K562 (cell line): Measurements from ENCODE around the gene PLEKHG4B. TPM values are rescaled to one million over a fixed set of nuclear protein-coding genes. Genes with fewer than 3 reads are reported as not detected.

Experiments used
- ATAC-seq: fragments of 200-7000 bp; cut with Tn5 transposase; 3 replicates; pipeline ENCODE4 v1.9.1; 2020; ENCODE audit warnings: moderate library complexity
- BruUV-seq: library from RNA; stranded (reverse); fragments of 400-500 nt; replicated peaks from 2 replicates; lab custom pipeline; 2021; lab: Mats Ljungman, UMichigan
- CTCF ChIA-PET: fragments of 300-600 bp; formaldehyde crosslinking; extraction: SDS; loops from one replicate; lab custom pipeline; 2021; ENCODE audit warnings: low intra/inter-chr PET ratio; lab: Yijun Ruan, JAX
- POLR2A ChIA-PET: fragments of 300-600, 350-650 bp; sonication (Branson Sonifier 250); formaldehyde crosslinking; extraction: SDS; loops from one replicate; lab custom pipeline; 2021; ENCODE audit warnings: antibody characterized with exemption, inconsistent platforms; lab: Yijun Ruan, JAX
- DNase-seq, 4 experiments: peaks; one replicate each; pipeline versions ENCODE4 v3.0.0 to v3.0.0-alpha.2; 2011 to 2018; ENCODE audit warnings: low spot score in 3 of 4, mixed read lengths in 3 of 4; ENCODE audit errors: extremely low read depth in 1 of 4
- FAIRE-seq: peaks from 2 replicates; lab custom pipeline; 2011; peaks lifted over from hg19 to GRCh38; lab: Jason Lieb, UNC
- H2AFZ ChIP-seq: 2 replicates; pipeline ENCODE4 v1.6.0; 2011; ENCODE audit warnings: low read depth, low read length, control low read depth, inconsistent platforms
- H3K27ac ChIP-seq: fragments of 200-600 bp; 3 replicates; pipeline ENCODE4 v1.8.0; 2011; ENCODE audit warnings: low read depth, mild to moderate bottlenecking, control low read depth, inconsistent platforms, low read length, moderate library complexity, mixed read lengths; ENCODE audit errors: extremely low read depth
- H3K27me3 ChIP-seq, 2 experiments: fragments of 300-600 bp in 1 of 2; 2 replicates in 1 of 2; 3 replicates in 1 of 2; pipeline versions ENCODE4 v1.6.0 to v1.8.0; 2011; ENCODE audit warnings: inconsistent platforms in 2 of 2, low read length in 2 of 2, mild to moderate bottlenecking in 1 of 2, mixed read lengths in 1 of 2, moderate library complexity in 1 of 2; ENCODE audit not compliant: control insufficient read depth in 2 of 2, insufficient read depth in 2 of 2
- H3K36me3 ChIP-seq: fragments of 300-600 bp; 3 replicates; pipeline ENCODE4 v1.8.0; 2011; ENCODE audit warnings: mild to moderate bottlenecking, low read length, inconsistent platforms; ENCODE audit not compliant: control insufficient read depth, insufficient read depth
- H3K4me1 ChIP-seq, 2 experiments: fragments of 200-600 bp in 1 of 2; replicated peaks in 1 of 2; 2 replicates in 1 of 2; 3 replicates in 1 of 2; pipeline versions ENCODE4 v1.5.1 to v1.8.0; 2011; ENCODE audit warnings: inconsistent platforms in 2 of 2, low read length in 2 of 2, mild to moderate bottlenecking in 1 of 2, mixed read lengths in 1 of 2, moderate library complexity in 1 of 2; ENCODE audit not compliant: control insufficient read depth in 2 of 2, insufficient read depth in 2 of 2
- H3K4me2 ChIP-seq: 2 replicates; pipeline ENCODE4 v1.6.1; 2011; ENCODE audit warnings: low read length, control low read depth, inconsistent platforms, mixed read lengths; ENCODE audit not compliant: insufficient read depth
- H3K4me3 ChIP-seq: fragments of 200-600 bp; sonication (generic), shearing (Covaris generic); 2 replicates; pipeline ENCODE4 v1.5.1; 2016; ENCODE audit warnings: control low read depth, inconsistent platforms
- H3K79me2 ChIP-seq: fragments of 200-600 bp; 3 replicates; pipeline ENCODE4 v1.8.0; 2011; ENCODE audit warnings: low read length, inconsistent platforms; ENCODE audit not compliant: control insufficient read depth, insufficient read depth
- H3K9ac ChIP-seq, 2 experiments: 2 replicates each; pipeline versions ENCODE4 v1.6.0 to v1.6.1; 2011; ENCODE audit warnings: low read depth in 2 of 2, low read length in 2 of 2, control low read depth in 1 of 2, inconsistent platforms in 1 of 2, mild to moderate bottlenecking in 1 of 2, mixed read lengths in 1 of 2; ENCODE audit not compliant: insufficient read depth in 1 of 2
- H3K9me1 ChIP-seq: one replicate; pipeline ENCODE4 v1.6.0; 2011; ENCODE audit warnings: inconsistent platforms, mild to moderate bottlenecking, low read length, moderate library complexity; ENCODE audit not compliant: control insufficient read depth, insufficient read depth
- H3K9me3 ChIP-seq: replicated peaks from 2 replicates; pipeline ENCODE4 v1.5.1; 2011; ENCODE audit warnings: low read depth, low read length, inconsistent platforms; ENCODE audit not compliant: control insufficient read depth, insufficient read depth
- H4K20me1 ChIP-seq: replicated peaks from 2 replicates; pipeline ENCODE4 v1.6.1; 2011; ENCODE audit warnings: low read length, inconsistent platforms, mixed read lengths; ENCODE audit not compliant: control insufficient read depth, insufficient read depth
- CCAR2 ChIP-seq: fragments of 200-400 bp; formaldehyde crosslinking; IDR thresholded peaks from 2 replicates; pipeline ENCODE4 v1.6.1; 2017; ENCODE audit warnings: mild to moderate bottlenecking, low read depth, low read length
- CEBPG ChIP-seq, 3 experiments: fragments of 200-800 bp in 1 of 3; sonication (Bioruptor generic) in 1 of 3; sonication (generic) in 1 of 3; formaldehyde crosslinking in 1 of 3; IDR thresholded peaks in 2 of 3; conservative IDR thresholded peaks in 1 of 3; 2 replicates each; pipeline versions ENCODE4 v1.6.1 to v1.8.0; 2016 to 2022; ENCODE audit warnings: missing compliant biosample characterization in 2 of 3, missing genetic modification characterization in 2 of 3, mild to moderate bottlenecking in 1 of 3, missing genetic modification reagents in 1 of 3
- FOXO4 ChIP-seq: fragments of 450-650 bp; formaldehyde crosslinking; IDR thresholded peaks from 2 replicates; pipeline ENCODE4 v1.4.0; 2020; ENCODE audit warnings: mild to moderate bottlenecking, moderate library complexity
- HNRNPUL1 ChIP-seq: fragments of 200-400 bp; formaldehyde crosslinking; IDR thresholded peaks from 2 replicates; pipeline ENCODE4 v1.6.1; 2017; ENCODE audit warnings: low read length
- HOXB6 ChIP-seq: fragments of 250-450 bp; sonication (Bioruptor Pico); IDR thresholded peaks from 2 replicates; pipeline ENCODE4 v1.5.1; 2022; ENCODE audit warnings: mild to moderate bottlenecking, borderline replicate concordance
- KDM1A ChIP-seq, 2 experiments: fragments of 450-650 bp; IDR thresholded peaks; 2 replicates each; pipeline ENCODE4 v1.6.1; 2016; ENCODE audit warnings: mild to moderate bottlenecking in 2 of 2
- KDM5B ChIP-seq: fragments of 200-600 bp; sonication (generic); IDR thresholded peaks from 2 replicates; pipeline ENCODE4 v1.6.1; 2012; ENCODE audit warnings: low read depth, mild to moderate bottlenecking, moderate library complexity, low read length, control low read depth, inconsistent platforms; ENCODE audit not compliant: insufficient replicate concordance
- MCM3 ChIP-seq: fragments of 450-650 bp; IDR thresholded peaks from 2 replicates; pipeline ENCODE4 v1.6.1; 2016
- SIX5 ChIP-seq, 2 experiments: IDR thresholded peaks; 2 replicates each; pipeline ENCODE4 v1.6.1; 2011; ENCODE audit warnings: low read length in 2 of 2, borderline replicate concordance in 1 of 2, low read depth in 1 of 2, mild to moderate bottlenecking in 1 of 2, moderate library complexity in 1 of 2; ENCODE audit not compliant: insufficient read depth in 1 of 2
- TBL1XR1 ChIP-seq, 2 experiments: IDR thresholded peaks; 2 replicates each; pipeline ENCODE4 v1.6.1; 2012; ENCODE audit warnings: improper control_type of control experiment in 2 of 2, low read length in 2 of 2, mild to moderate bottlenecking in 1 of 2
- TFE3 ChIP-seq: fragments of 450-650 bp; formaldehyde crosslinking; IDR thresholded peaks from 2 replicates; pipeline ENCODE4 v1.4.0; 2020; ENCODE audit warnings: mild to moderate bottlenecking, mixed read lengths
- ZBTB43 ChIP-seq: sonication (generic); formaldehyde crosslinking; IDR thresholded peaks from 2 replicates; pipeline ENCODE4 v1.8.0; 2023; ENCODE audit warnings: mild to moderate bottlenecking, missing genetic modification reagents
- ZBTB7A ChIP-seq: IDR thresholded peaks from 2 replicates; pipeline ENCODE4 v1.6.1; 2011; ENCODE audit warnings: low read depth, mild to moderate bottlenecking, low read length, moderate library complexity, borderline replicate concordance; ENCODE audit not compliant: control insufficient read depth
- ZKSCAN3 ChIP-seq: fragments of 250-450 bp; sonication (Bioruptor Pico); IDR thresholded peaks from 2 replicates; pipeline ENCODE4 v1.4.0; 2020
- ZNF121 ChIP-seq: sonication (generic); formaldehyde crosslinking; conservative IDR thresholded peaks from 2 replicates; pipeline ENCODE4 v1.8.0; 2022; ENCODE audit warnings: missing genetic modification reagents
- ZNF232 ChIP-seq: sonication (generic); formaldehyde crosslinking; IDR thresholded peaks from 2 replicates; pipeline ENCODE4 v1.8.0; 2022; ENCODE audit warnings: mild to moderate bottlenecking, missing genetic modification reagents
- ZNF324 ChIP-seq: fragments of 250-450 bp; sonication (Bioruptor Pico); IDR thresholded peaks from 2 replicates; pipeline ENCODE4 v1.4.0; 2020; ENCODE audit warnings: mild to moderate bottlenecking
- WGBS: fragments of 100-300 bp; shearing (Covaris generic); methylation state at CpG from one replicate; pipeline ENCODE4 v1.1.6; 2016; ENCODE audit warnings: low coverage, mixed read lengths; ENCODE audit not compliant: insufficient coverage; ENCODE audit errors: missing lambda C conversion rate; 5-methylcytosine and 5-hydroxymethylcytosine counted together
- in situ Hi-C: fragments of 300-500 bp; cut with MboI; formaldehyde crosslinking; loops from 4 replicates; pipeline ENCODE4 v1.15.0; 2018; ENCODE audit warnings: inconsistent platforms, mixed read lengths
- intact Hi-C: fragments of 100-400 bp; cut with micrococcal nuclease; formaldehyde crosslinking; loops from 2 replicates; pipeline ENCODE4 v1.14.2; 2022
- polyA plus RNA-seq, 8 experiments: library from polyadenylated mRNA; depleted of rRNA in 4 of 8; stranded (reverse) in 5 of 8; unstranded in 3 of 8; fragments of >200 nt; fragmentation: Nextera tagmentation in 2 of 8; fragmentation: Illumina TruSeq in 1 of 8; extraction: Ambion mirVana in 2 of 8; extraction: Trizol in 1 of 8; gene quantifications; 2 replicates each; pipeline versions ENCODE4 v1.2.1 to v1.2.3, GENCODE V29; 2011 to 2014; ENCODE audit warnings: inconsistent platforms in 1 of 8, missing spikeins in 1 of 8
- total RNA-seq, 7 experiments: library from RNA; depleted of rRNA in 6 of 7; stranded (reverse); fragments of >200 nt in 6 of 7; fragmentation: Illumina TruSeq in 2 of 7; extraction: Trizol in 2 of 7; gene quantifications; 2 replicates each; pipeline versions ENCODE4 v1.2.1 to v1.2.3, GENCODE V29; 2011 to 2021; ENCODE audit warnings: low replicate concordance in 1 of 7

The PLEKHG4B gene
- total and polyA plus RNA-seq, 9 of the 15 experiments (the other 6 are each of a cell fraction or from before 2014, with no cell fraction given), result 0.02 TPM; not detected in 8

GRCh38 chr5:228886-229285 is 136.9 kb downstream of the PLEKHG4B start:
- CTCF ChIA-PET, result no interaction called here
- FAIRE-seq, result no peak
- Histone ChIP-seq H3K27ac (no peak overlapping the region), H3K4me2 (no peak overlapping the region), H3K27me3 (no peaks in the 10 kb centered on the region), H3K79me2 (peaks cover 2% of the 10 kb centered on the region), H3K9me1 (no peaks in the 10 kb centered on the region), H3K9me3 (no peaks in the 10 kb centered on the region), H3K9ac (no peak overlapping the region), H2AFZ (no peak overlapping the region), H3K36me3 (peaks cover 95% of the 10 kb centered on the region), H3K4me1 (no peaks in the 10 kb centered on the region), H4K20me1 (no peaks in the 10 kb centered on the region; the same call in 1 of the 2 replicates), H3K4me3 (no peak overlapping the region)
- 92% methylated on average over 3 of the region's 3 CpGs for WGBS
- BruUV-seq, result no TSS peak
- ATAC-seq, result no peak
- POLR2A ChIA-PET, result interaction anchor here (1.0 kb wide), 1 partner anchor 8 kb away, joined by 4 read pairs; no protein-coding TSS in a partner anchor
- in situ Hi-C loops, result no loop called here
- no peak for DNase-seq
- intact Hi-C loops, result no loop called here
- TF ChIP-seq SIX5 (IDR thresholded peaks at IDR 0.05; ENCODE audit: borderline replicate concordance in 1 of 2, insufficient read depth in 1 of 2, low read depth in 1 of 2, low read length in 2 of 2) (no peak), HNRNPUL1 (no peak), ZNF232 (CRISPR knock-in tag) (no peak), KDM5B (no peak), HOXB6 (CRISPR knock-in tag) (no peak), ZBTB43 (CRISPR knock-in tag) (no peak), CEBPG (CRISPR knock-in tag; IDR thresholded peaks at IDR 0.05) (no peak), CEBPG (tag; conservative IDR thresholded peaks at IDR 0.05 in 1 of 2, IDR thresholded peaks at IDR 0.05 in 1 of 2) (no peak), ZBTB7A (no peak), ZNF121 (no peak), TFE3 (CRISPR knock-in tag) (no peak), ZNF324 (CRISPR knock-in tag) (no peak), ZKSCAN3 (CRISPR knock-in tag) (no peak), KDM1A (IDR thresholded peaks at IDR 0.05) (no peak), FOXO4 (CRISPR knock-in tag) (no peak), CCAR2 (no peak), MCM3 (no peak), TBL1XR1 (IDR thresholded peaks at IDR 0.05; ENCODE audit: low read length in 2 of 2) (no peak)
